HEK293 (cell line): ENCODE data around the gene PHLPP2.

Experiments used
- CTCF ChIA-PET: fragments of 350-600 bp; formaldehyde crosslinking; extraction: SDS; loops from one replicate; lab custom pipeline; 2021; ENCODE audit warnings: antibody characterized with exemption; lab: Yijun Ruan, JAX
- POLR2A ChIA-PET: fragments of 300-600 bp; formaldehyde crosslinking; extraction: SDS; loops from one replicate; lab custom pipeline; 2020; ENCODE audit warnings: antibody characterized with exemption, inconsistent platforms; lab: Yijun Ruan, JAX
- H3K27ac ChIP-seq: fragments of 200-500 bp; sonication (Bioruptor generic); 2 replicates; pipeline ENCODE4 v1.5.1; 2014; ENCODE audit warnings: low read depth, low read length, control low read depth, inconsistent platforms; ENCODE audit errors: extremely low read depth
- H3K36me3 ChIP-seq, 2 experiments: fragments of 200-500 bp in 1 of 2; sonication (Bioruptor generic) in 1 of 2; 1 replicate in 1 of 2; 2 replicates in 1 of 2; pipeline ENCODE4 v1.5.1; 2014 to 2017; ENCODE audit warnings: inconsistent platforms in 2 of 2, low read length in 2 of 2; ENCODE audit not compliant: control insufficient read depth in 2 of 2, insufficient read depth in 1 of 2
- H3K4me1 ChIP-seq: fragments of 200-500 bp; sonication (Bioruptor generic); 2 replicates; pipeline ENCODE4 v1.5.1; 2014; ENCODE audit warnings: mild to moderate bottlenecking, low read length, inconsistent platforms; ENCODE audit not compliant: control insufficient read depth, insufficient read depth
- H3K4me3 ChIP-seq: 2 replicates; pipeline ENCODE4 v1.5.1; 2011; ENCODE audit warnings: low read depth, mild to moderate bottlenecking, control low read depth, low read length, moderate library complexity
- H3K9me3 ChIP-seq: fragments of 200-500 bp; sonication (Bioruptor generic); 2 replicates; pipeline ENCODE4 v1.5.1; 2014; ENCODE audit warnings: low read depth, low read length, inconsistent platforms; ENCODE audit not compliant: control insufficient read depth, insufficient read depth
- BCL11B ChIP-seq: fragments of 450-650 bp; formaldehyde crosslinking; IDR thresholded peaks from 2 replicates; pipeline ENCODE4 v1.5.1; 2016; ENCODE audit warnings: low read depth, missing biosample characterization, missing genetic modification characterization
- HOXC10 ChIP-seq: sonication (generic); formaldehyde crosslinking; IDR thresholded peaks from 2 replicates; pipeline ENCODE4 v1.8.1; 2023; ENCODE audit warnings: mild to moderate bottlenecking, missing genetic modification reagents
- PRDM10 ChIP-seq: fragments of 450-650 bp; formaldehyde crosslinking; IDR thresholded peaks from 2 replicates; pipeline ENCODE4 v1.5.1; 2016; ENCODE audit warnings: missing biosample characterization, missing genetic modification characterization
- RBAK ChIP-seq: fragments of 450-650 bp; formaldehyde crosslinking; IDR thresholded peaks from 2 replicates; pipeline ENCODE4 v1.5.1; 2016; ENCODE audit warnings: missing biosample characterization, missing genetic modification characterization
- REPIN1 ChIP-seq: fragments of 450-650 bp; formaldehyde crosslinking; IDR thresholded peaks from 2 replicates; pipeline ENCODE4 v1.5.1; 2017; ENCODE audit warnings: missing biosample characterization, missing genetic modification characterization, low read depth
- ZBTB11 ChIP-seq: fragments of 450-650 bp; formaldehyde crosslinking; conservative IDR thresholded peaks from 2 replicates; pipeline ENCODE4 v1.5.1; 2016; ENCODE audit warnings: low read depth, missing biosample characterization, missing genetic modification characterization
- ZBTB7A ChIP-seq: fragments of 450-650 bp; formaldehyde crosslinking; IDR thresholded peaks from 2 replicates; pipeline ENCODE4 v1.5.1; 2016; ENCODE audit warnings: low read depth, missing biosample characterization, missing genetic modification characterization
- ZFHX2 ChIP-seq: fragments of 450-650 bp; formaldehyde crosslinking; conservative IDR thresholded peaks from 2 replicates; pipeline ENCODE4 v1.5.1; 2016; ENCODE audit warnings: missing biosample characterization, missing genetic modification characterization
- ZFP69B ChIP-seq: fragments of 450-650 bp; formaldehyde crosslinking; IDR thresholded peaks from 2 replicates; pipeline ENCODE4 v1.5.1; 2016; ENCODE audit warnings: missing biosample characterization, missing genetic modification characterization
- ZNF146 ChIP-seq: fragments of 450-650 bp; formaldehyde crosslinking; IDR thresholded peaks from 2 replicates; pipeline ENCODE4 v1.5.1; 2016; ENCODE audit warnings: missing biosample characterization, missing genetic modification characterization
- ZNF16 ChIP-seq: fragments of 450-650 bp; formaldehyde crosslinking; IDR thresholded peaks from 2 replicates; pipeline ENCODE4 v1.5.1; 2016; ENCODE audit warnings: low read depth, missing biosample characterization, missing genetic modification characterization
- ZNF24 ChIP-seq: fragments of 450-650 bp; formaldehyde crosslinking; IDR thresholded peaks from 2 replicates; pipeline ENCODE4 v1.5.1; 2016; ENCODE audit warnings: missing biosample characterization, missing genetic modification characterization
- ZNF292 ChIP-seq: fragments of 450-650 bp; formaldehyde crosslinking; IDR thresholded peaks from 2 replicates; pipeline ENCODE4 v1.5.1; 2016; ENCODE audit warnings: low read depth, missing biosample characterization, missing genetic modification characterization, borderline replicate concordance
- ZNF350 ChIP-seq: fragments of 450-650 bp; formaldehyde crosslinking; IDR thresholded peaks from 2 replicates; pipeline ENCODE4 v1.5.0; 2017; ENCODE audit warnings: missing biosample characterization, mild to moderate bottlenecking, missing genetic modification characterization
- ZNF391 ChIP-seq: fragments of 450-650 bp; formaldehyde crosslinking; IDR thresholded peaks from 2 replicates; pipeline ENCODE4 v1.5.1; 2016; ENCODE audit warnings: low read depth, missing biosample characterization, missing genetic modification characterization, borderline replicate concordance
- ZNF423 ChIP-seq: fragments of 450-650 bp; formaldehyde crosslinking; IDR thresholded peaks from 2 replicates; pipeline ENCODE4 v1.5.1; 2016; ENCODE audit warnings: missing biosample characterization, missing genetic modification characterization
- ZNF433 ChIP-seq: fragments of 450-650 bp; formaldehyde crosslinking; IDR thresholded peaks from 2 replicates; pipeline ENCODE4 v1.5.1; 2016; ENCODE audit warnings: missing biosample characterization, missing genetic modification characterization, low read depth
- ZNF548 ChIP-seq: fragments of 450-650 bp; formaldehyde crosslinking; IDR thresholded peaks from 2 replicates; pipeline ENCODE4 v1.5.1; 2016; ENCODE audit warnings: missing biosample characterization, missing genetic modification characterization
- ZNF600 ChIP-seq: fragments of 450-650 bp; formaldehyde crosslinking; IDR thresholded peaks from 2 replicates; pipeline ENCODE4 v1.5.1; 2016; ENCODE audit warnings: missing biosample characterization, missing genetic modification characterization
- ZNF621 ChIP-seq: fragments of 450-650 bp; formaldehyde crosslinking; IDR thresholded peaks from 2 replicates; pipeline ENCODE4 v1.5.1; 2017; ENCODE audit warnings: missing biosample characterization, missing genetic modification characterization
- ZNF777 ChIP-seq: fragments of 450-650 bp; formaldehyde crosslinking; IDR thresholded peaks from 2 replicates; pipeline ENCODE4 v1.5.1; 2017; ENCODE audit warnings: missing biosample characterization, missing genetic modification characterization, borderline replicate concordance
- ZSCAN16 ChIP-seq: fragments of 450-650 bp; formaldehyde crosslinking; IDR thresholded peaks from 2 replicates; pipeline ENCODE4 v1.5.1; 2016; ENCODE audit warnings: missing biosample characterization, missing genetic modification characterization

Gene PHLPP2

DNA sequence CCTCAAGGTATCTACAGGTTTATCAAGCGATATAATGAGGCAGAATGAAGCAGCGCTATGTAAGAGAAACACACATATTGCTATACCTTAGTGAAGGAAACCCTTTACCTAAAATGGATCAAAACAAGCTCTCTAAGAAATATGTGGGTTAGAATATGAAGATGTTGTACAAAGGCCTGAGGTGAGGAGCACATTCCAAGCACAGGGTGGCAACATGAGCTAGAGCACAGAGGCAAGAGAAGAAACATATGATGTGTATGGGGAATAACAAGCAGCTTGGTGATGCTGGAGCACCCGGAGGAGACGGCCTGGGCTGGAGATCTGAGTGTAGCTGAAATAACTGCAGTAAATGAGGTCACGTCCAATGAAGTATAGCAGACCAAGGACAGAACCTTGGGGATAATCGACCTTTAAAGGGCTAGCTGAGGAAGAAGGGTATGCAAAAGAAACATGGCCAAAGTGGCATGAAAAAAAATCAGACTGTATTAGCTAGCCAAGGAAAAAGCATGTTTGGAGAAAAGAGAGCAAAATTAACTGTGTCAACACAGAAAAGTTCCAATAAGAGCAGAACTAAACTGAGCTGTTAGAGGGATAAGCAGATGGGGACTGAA is 54.5 kb downstream of the PHLPP2 start:
- Histone ChIP-seq H3K9me3 (no peaks in the 10 kb centered on the region), H3K36me3 (peaks cover 22 to 79% of the 10 kb centered on the region in 2 experiments), H3K27ac (no peak overlapping the region), H3K4me1 (no peaks in the 10 kb centered on the region), H3K4me3 (no peak overlapping the region)
- ChIA-PET CTCF (interaction anchor here (0.7 to 1.2 kb wide), 2 partner anchors 105 to 292 kb away, joined by 3 read pairs; no protein-coding TSS in a partner anchor), POLR2A (no interaction called here)
- TF ChIP-seq ZNF600 (no peak), ZNF391 (tag by site-specific recombination) (no peak), ZNF433 (tag by site-specific recombination) (no peak)

GRCh38 chr16:71666928-71667707 is 57.4 kb downstream of the PHLPP2 start:
- ChIA-PET POLR2A (no interaction called here), CTCF (no interaction called here)
- peaks cover 27 to 81% of the 10 kb centered on the region in 2 experiments for H3K36me3 ChIP-seq
- no peak overlapping the region for H3K4me3 ChIP-seq
- no peaks in the 10 kb centered on the region for H3K9me3 ChIP-seq
- H3K4me1 ChIP-seq, result no peaks in the 10 kb centered on the region
- H3K27ac ChIP-seq, result no peak overlapping the region
- TF ChIP-seq ZNF621 (tag by site-specific recombination) (no peak), PRDM10 (tag by site-specific recombination) (no peak), ZNF146 (no peak)
- TF ChIP-seq, all 188 proteins: peak for 0

DNA sequence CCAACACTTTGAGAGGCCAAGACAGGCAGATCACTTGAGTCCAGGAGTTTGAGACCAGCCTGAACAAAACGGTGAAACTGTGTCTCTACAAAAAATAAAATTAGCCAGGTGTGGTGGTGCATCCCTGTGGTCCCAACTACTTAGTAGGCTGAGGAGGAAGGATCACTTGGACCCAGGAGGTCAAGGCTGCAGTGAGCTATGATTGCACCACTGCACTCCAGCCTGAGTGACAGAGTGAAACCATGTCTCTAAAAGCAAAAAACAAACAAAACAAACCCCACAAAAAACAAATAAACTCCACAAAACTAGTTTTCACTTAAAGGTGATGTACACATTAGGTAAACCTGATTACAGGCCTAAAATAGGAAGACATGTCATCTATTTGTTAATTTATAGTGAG is 58.2 kb downstream of the PHLPP2 start:
- POLR2A ChIA-PET, result no interaction called here
- no peaks in the 10 kb centered on the region for H3K9me3 ChIP-seq
- no peaks in the 10 kb centered on the region for H3K4me1 ChIP-seq
- TF ChIP-seq BCL11B (tag by site-specific recombination) (no peak), ZNF292 (no peak), HOXC10 (no peak), ZNF423 (tag by site-specific recombination) (no peak), ZBTB7A (tag by site-specific recombination) (no peak), ZNF777 (tag by site-specific recombination) (no peak), ZFHX2 (tag by site-specific recombination) (no peak), ZNF24 (tag by site-specific recombination) (no peak), ZNF350 (tag by site-specific recombination) (no peak), ZFP69B (tag by site-specific recombination) (no peak), ZBTB11 (tag by site-specific recombination) (no peak), ZSCAN16 (tag by site-specific recombination) (no peak), ZNF548 (no peak), REPIN1 (no peak), RBAK (tag by site-specific recombination) (no peak), ZNF16 (tag by site-specific recombination) (no peak)
- no peak overlapping the region for H3K4me3 ChIP-seq
- peaks cover 27 to 76% of the 10 kb centered on the region in 2 experiments for H3K36me3 ChIP-seq
- CTCF ChIA-PET, result interaction anchor here (0.7 kb wide), 1 partner anchor 21 kb away, joined by 3 read pairs; no protein-coding TSS in a partner anchor
- no peak overlapping the region for H3K27ac ChIP-seq
